NCI-H2196 (cell line): ENCODE measurements around the gene SPTBN1.

Experiments
- DNase-seq: peaks from one replicate; lab custom pipeline; 2025; ENCODE audit not compliant: unreplicated experiment; lab: John Stamatoyannopoulos, UW

Gene SPTBN1

GRCh38 chr2:54646170-54646927, 190.2 kb downstream of the SPTBN1 start:
- DNase-seq: no peak

- DNase-seq: no peak
These were observed 192.1 kb downstream of the SPTBN1 start for GRCh38 chr2:54648256-54648655.

GRCh38 chr2:54649191-54649590, 193.1 kb downstream of the SPTBN1 start:
- DNase-seq: no peak

DNA sequence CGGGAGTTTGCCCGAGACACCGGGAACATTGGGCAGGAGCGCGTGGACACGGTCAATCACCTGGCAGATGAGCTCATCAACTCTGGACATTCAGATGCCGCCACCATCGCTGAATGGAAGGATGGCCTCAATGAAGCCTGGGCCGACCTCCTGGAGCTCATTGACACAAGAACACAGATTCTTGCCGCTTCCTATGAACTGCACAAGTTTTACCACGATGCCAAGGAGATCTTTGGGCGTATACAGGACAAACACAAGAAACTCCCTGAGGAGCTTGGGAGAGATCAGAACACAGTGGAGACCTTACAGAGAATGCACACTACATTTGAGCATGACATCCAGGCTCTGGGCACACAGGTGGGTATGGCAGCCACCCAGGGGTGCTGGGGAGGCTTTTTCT, 193.5 kb downstream of the SPTBN1 start:
- DNase-seq: no peak

DNA sequence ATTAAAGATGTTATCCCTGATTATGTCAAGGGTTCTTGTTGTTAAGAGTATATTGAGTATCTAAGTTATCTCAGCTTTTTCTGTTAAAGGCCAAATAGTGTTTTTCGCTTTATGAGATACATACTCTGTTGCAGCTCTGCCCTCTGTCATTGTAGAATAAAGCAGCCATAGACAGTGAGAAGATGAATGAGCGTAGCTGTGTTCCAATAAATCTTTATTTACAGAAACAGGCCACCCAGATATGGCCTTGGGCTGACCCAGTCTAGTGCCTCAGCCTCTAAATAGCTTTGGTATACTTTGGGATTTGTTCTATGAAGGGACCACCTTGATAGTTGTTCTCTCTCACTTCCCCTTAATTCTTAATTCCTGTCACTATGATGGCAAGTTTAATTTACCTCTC, 194.5 kb downstream of the SPTBN1 start:
- no peak for DNase-seq

DNA sequence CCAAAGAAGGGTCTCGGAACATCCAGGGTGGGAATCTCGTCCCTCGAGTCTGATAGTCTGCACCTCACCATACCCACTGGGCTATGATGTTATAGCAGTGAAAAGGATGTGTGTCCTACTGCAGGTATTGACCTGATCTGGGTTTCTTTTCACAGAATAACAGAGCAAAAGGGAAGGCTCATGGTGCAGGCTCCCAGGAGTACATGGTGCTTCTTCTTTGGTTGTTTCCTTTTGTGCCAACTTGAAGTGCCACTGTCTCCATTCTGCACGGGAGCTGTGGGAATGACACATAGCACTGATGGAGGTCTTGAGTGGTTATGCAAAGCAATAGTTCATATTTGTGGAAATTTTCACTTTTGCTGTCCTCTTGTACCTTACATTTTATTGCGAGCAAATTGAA, 195.2 kb downstream of the SPTBN1 start:
- no peak for DNase-seq

GRCh38 chr2:54652540-54652939, 196.4 kb downstream of the SPTBN1 start:
- no peak for DNase-seq

DNA sequence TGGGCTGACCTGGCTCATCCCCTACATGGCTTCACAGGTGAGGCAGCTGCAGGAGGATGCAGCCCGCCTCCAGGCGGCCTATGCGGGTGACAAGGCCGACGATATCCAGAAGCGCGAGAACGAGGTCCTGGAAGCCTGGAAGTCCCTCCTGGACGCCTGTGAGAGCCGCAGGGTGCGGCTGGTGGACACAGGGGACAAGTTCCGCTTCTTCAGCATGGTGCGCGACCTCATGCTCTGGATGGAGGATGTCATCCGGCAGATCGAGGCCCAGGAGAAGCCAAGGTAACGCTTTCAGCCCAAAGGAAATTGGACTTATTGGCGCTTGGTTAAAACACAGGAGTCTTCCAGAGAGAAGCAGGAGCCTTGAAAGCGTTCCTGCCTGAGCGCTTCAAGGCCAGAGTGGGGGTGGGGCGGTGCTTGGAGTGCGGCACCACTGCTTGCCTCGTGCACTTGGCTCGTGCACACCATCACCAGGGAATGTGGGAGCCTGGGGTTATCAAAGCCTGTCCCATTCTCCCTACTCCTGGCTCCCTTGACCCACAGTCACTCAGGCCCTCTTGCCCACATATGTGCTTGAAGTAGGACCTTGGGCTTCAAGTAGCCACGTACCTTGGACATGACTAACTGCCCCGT, 197.6 kb downstream of the SPTBN1 start:
- no peak for DNase-seq

GRCh38 chr2:54655046-54655809, 199.1 kb downstream of the SPTBN1 start:
- no peak for DNase-seq

DNA sequence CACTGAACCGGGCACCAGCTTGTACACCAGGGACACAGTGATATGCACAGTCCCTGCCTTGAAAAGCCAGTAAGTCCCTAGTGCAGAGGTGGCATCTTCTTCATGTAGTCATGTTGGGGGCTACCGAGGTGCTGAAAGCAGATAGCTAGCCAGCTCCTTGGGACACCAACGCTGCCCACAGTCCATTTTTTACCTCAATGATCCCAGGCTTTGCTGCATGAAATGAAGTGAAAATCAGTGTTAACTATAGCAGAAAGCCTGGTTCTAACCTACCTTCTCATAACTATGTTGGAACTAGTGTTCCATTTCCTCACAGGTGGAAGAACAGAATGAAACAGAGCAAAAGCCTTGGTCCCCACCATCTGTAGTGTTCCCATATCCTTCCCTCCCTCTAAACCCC, 200.7 kb downstream of the SPTBN1 start:
- no peak for DNase-seq

DNA sequence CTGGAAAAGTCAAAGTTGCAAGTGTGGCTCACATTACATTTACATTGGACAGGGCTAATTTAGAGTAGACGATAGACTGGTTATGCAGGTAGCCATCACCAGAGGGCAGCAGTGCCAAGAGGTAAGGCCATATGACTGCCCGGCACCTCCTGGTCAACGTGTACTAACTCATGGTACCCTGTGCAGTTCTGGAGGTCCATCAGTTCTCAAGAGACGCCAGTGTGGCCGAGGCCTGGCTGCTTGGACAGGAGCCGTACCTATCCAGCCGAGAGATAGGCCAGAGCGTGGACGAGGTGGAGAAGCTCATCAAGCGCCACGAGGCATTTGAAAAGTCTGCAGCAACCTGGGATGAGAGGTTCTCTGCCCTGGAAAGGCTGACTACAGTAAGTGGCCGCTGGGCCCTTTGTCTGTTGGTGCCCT, 201.5 kb downstream of the SPTBN1 start:
- no peak for DNase-seq

DNA sequence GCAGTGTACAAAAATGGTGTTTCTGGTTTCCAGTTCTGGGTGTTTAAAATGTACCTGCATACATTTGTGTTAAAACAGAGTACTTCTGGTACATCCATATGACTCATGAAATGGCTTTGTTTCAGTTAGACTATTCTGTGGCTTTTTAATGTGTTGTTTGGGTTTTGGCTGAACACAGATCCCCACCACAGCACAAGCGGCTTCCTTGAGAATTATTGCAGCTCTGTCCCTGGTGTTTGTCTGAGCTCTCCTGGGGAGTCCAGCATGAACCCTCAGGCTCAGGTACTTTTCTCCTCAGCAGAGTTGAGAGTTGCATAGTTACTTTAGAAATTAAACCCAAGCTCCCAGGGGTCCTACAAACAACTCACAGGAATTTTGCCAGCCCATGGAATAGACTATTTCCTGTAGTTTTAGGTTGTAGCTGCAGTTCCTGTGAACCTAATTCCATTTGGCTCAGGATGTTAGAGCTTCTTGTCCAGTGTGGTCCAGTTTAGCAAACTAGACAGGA, 202.5 kb downstream of the SPTBN1 start:
- DNase-seq: no peak

GRCh38 chr2:54659527-54659926, 203.4 kb downstream of the SPTBN1 start:
- DNase-seq: no peak

- DNase-seq: no peak
These were observed 204.6 kb downstream of the SPTBN1 start for GRCh38 chr2:54660752-54661151.

DNA sequence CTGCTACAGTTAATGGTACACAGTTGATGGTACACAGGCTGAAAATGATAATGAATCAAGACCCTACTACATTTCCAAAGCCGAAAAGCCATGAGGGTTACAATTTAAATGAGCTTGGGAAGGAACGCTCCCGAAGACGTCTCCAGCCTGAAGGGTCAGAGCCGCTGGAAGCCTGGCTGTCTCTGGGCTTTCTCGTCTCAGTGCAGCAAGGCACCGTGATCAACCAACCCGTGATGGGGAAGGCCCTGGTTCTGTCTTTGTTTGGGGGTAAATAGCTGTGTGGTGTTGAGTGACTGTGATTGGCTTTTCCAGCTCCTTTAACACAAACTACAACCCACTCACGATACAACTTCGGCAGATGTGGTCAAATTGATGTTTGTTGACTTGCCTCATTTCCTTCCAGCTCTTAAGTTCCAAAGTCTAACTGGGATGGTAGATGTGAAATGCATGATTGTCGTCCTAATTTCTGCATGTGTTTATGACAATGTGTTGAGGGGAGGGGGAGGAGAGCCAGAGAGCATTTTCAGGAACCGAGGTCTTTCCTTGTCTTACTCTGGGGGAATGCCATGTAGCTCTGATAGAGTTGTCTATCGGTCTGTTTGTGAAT, 207.4 kb downstream of the SPTBN1 start:
- no peak for DNase-seq

GRCh38 chr2:54664238-54664786, 208.2 kb downstream of the SPTBN1 start:
- no peak for DNase-seq

DNA sequence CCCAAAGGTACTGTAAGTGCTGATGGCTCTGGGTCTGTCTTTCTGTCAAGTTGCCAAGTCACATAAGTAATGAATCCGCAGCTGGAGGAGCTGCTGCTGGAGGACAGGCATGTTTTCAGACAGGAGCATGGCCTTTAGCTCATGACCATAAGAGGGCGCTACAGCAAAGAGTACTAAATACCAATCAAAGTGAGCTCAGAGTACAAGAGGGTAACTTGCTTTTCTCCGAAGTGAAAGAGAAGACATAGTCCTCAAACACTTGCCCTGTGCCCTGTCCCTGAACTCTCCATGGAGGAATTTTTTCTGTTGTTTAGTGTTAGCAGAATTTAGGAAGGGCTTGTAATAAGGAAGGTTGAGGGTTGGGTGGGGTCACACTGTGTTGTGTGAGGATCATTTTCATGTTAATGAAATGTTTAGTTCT, 209.3 kb downstream of the SPTBN1 start:
- DNase-seq: peak; percentile 6

GRCh38 chr2:54666131-54666633, 210.1 kb downstream of the SPTBN1 start:
- no peak for DNase-seq

- no peak for DNase-seq
These were observed 210.6 kb downstream of the SPTBN1 start for GRCh38 chr2:54666634-54667265.

DNA sequence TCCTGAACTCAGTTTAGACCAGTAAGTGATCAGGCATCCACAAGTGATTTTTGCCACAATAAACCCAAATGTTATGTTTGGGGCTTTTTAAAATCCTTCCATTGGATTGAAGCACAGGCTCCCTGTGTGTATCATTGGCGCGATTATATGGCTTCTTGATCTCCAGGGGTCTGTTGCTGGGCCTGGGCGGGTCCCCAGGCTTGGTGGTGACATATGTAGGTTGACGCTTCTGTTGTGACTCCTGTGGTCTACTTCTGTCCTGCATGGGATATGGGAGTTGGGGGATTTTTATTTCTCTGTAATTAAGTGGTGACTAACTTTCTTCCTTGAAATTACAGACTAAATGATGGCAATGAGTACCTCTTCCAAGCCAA, 211.1 kb downstream of the SPTBN1 start:
- no peak for DNase-seq
